Mammary epithelial cell (primary cell): Measurements from ENCODE around the gene PSKH1.

Experiments
- CTCF ChIP-seq, 2 donors: IDR thresholded peaks in 1 of 2; conservative IDR thresholded peaks in 1 of 2; 2 replicates each; pipeline ENCODE4 v1.5.1; 2011 to 2012; ENCODE audit warnings: inconsistent platforms in 2 of 2, low read length in 2 of 2, mild to moderate bottlenecking in 2 of 2, control low read depth in 1 of 2, low read depth in 1 of 2; ENCODE audit not compliant: insufficient read depth in 1 of 2; ENCODE audit errors: extremely low read depth in 1 of 2
- EZH2 ChIP-seq: IDR thresholded peaks from 2 replicates; pipeline ENCODE4 v1.6.1; 2012; ENCODE audit warnings: low read length, inconsistent platforms, borderline replicate concordance

DNA sequence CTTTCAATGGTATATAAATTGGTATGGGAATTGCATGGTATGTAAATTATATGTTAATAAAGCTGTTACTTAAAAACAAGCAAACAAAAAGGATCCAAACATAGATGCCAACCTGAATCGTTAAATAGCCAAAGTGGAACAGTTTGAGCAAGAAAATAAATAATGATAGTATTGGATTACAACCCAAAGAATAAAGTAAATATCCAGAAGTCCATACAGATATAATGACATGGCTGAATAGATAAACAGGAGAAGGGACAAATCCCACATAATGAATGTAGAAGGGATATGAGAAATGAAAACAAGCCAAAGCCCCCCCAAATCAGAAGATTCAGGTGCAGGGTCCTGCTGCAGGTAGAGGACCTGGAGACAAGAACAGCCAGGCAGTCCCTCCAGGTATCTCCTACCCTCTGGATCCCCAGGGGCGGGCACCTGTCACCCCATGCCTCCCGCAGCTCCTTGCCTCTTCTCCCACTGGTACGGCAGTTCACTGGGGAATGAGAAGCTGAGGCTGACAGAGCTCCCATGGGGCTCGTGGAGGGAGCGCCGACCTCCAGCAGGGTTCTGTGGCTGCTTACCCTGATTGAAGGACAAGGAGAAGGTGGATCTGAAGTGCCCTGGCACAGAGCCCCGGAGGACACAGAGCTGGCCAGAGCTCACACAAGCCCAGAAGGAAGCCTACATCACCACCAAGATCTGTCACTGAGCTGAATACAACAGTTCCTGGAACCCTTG, 60.8 kb downstream of the PSKH1 start:
- TF ChIP-seq CTCF (conservative IDR thresholded peaks at IDR 0.05 in 1 of 2, IDR thresholded peaks at IDR 0.05 in 1 of 2; ENCODE audit: extremely low read depth in 1 of 2, insufficient read depth in 1 of 2, low read depth in 1 of 2, low read length in 2 of 2) (no peak), EZH2 (no peak)
